ENCODE data around the gene MINK1.

DNA sequence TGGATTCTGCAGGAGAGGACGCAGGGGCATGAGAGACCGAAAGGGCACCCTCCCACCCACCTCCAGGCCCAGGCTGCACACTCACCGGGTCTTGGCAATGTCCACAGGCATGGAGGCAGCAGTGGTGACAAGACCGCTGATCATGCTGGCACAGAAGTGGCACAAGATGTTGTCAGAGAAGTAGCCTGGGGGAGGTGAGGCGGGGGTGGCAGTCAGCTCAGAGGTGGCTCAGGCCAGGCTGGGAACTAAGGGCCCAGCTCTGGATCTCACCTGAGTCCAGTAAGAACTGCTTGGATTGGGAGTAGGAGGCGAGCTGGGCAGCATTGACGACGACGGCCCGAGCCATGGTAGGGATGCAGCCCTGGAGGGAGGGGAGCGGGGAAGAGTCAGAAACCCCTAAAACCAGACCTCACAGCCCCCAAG, 104.9 kb downstream of the MINK1 start:
- no peak for TF ChIP-seq POLR2A (IDR thresholded peaks at IDR 0.05)
- TF ChIP-seq, protein P1, sequence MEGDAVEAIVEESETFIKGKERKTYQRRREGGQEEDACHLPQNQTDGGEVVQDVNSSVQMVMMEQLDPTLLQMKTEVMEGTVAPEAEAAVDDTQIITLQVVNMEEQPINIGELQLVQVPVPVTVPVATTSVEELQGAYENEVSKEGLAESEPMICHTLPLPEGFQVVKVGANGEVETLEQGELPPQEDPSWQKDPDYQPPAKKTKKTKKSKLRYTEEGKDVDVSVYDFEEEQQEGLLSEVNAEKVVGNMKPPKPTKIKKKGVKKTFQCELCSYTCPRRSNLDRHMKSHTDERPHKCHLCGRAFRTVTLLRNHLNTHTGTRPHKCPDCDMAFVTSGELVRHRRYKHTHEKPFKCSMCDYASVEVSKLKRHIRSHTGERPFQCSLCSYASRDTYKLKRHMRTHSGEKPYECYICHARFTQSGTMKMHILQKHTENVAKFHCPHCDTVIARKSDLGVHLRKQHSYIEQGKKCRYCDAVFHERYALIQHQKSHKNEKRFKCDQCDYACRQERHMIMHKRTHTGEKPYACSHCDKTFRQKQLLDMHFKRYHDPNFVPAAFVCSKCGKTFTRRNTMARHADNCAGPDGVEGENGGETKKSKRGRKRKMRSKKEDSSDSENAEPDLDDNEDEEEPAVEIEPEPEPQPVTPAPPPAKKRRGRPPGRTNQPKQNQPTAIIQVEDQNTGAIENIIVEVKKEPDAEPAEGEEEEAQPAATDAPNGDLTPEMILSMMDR (IDR thresholded peaks at IDR 0.05), result no peak
